A204.1 (cell line): ENCODE measurements around the gene PPCDC.

ENCODE experiments used
- FAIRE-seq: peaks from 2 replicates; lab custom pipeline; 2012; peaks lifted over from hg19 to GRCh38; lab: Jason Lieb, UNC

Gene PPCDC

GRCh38 chr15:75023181-75023871 lies at the start of gene PPCDC:
Gene PPCDC, plus strand, starts transcription at chr15:75023590. Its CDS starts 4,729 bp downstream, at chr15:75028319.
- peak; percentile 93 for FAIRE-seq

GRCh38 chr15:74976159-74976558 lies 47.2 kb upstream of the PPCDC start:
- no peak for FAIRE-seq

- no peak for FAIRE-seq
Observed at GRCh38 chr15:74977599-74977998, 45.8 kb upstream of the PPCDC start.

- FAIRE-seq, result no peak
Observed at GRCh38 chr15:74978077-74978476, 45.3 kb upstream of the PPCDC start.

GRCh38 chr15:74978503-74978902 lies 44.9 kb upstream of the PPCDC start:
- FAIRE-seq, result no peak

- no peak for FAIRE-seq
Observed at GRCh38 chr15:74982183-74982582, 41.2 kb upstream of the PPCDC start.

- no peak for FAIRE-seq
Observed at GRCh38 chr15:74983725-74984231, 39.6 kb upstream of the PPCDC start.

- no peak for FAIRE-seq
Observed at GRCh38 chr15:74988007-74988800, 35.2 kb upstream of the PPCDC start.

GRCh38 chr15:74989527-74989926 lies 33.9 kb upstream of the PPCDC start:
- no peak for FAIRE-seq

GRCh38 chr15:74992619-74993018 lies 30.8 kb upstream of the PPCDC start:
- FAIRE-seq, result no peak

GRCh38 chr15:74994236-74994635 lies 29.2 kb upstream of the PPCDC start:
- no peak for FAIRE-seq

GRCh38 chr15:74994685-74995084 lies 28.7 kb upstream of the PPCDC start:
- no peak for FAIRE-seq

GRCh38 chr15:74995182-74995778 lies 28.1 kb upstream of the PPCDC start, which contains the start of gene SCAMP5:
Gene SCAMP5, plus strand, starts transcription at chr15:74995563. Its CDS starts 16,277 bp downstream, at chr15:75011840.
- no peak for FAIRE-seq

GRCh38 chr15:74995779-74996765 lies 27.3 kb upstream of the PPCDC start:
- no peak for FAIRE-seq

- FAIRE-seq, result no peak
Observed at GRCh38 chr15:74997141-74997540, 26.2 kb upstream of the PPCDC start.

- no peak for FAIRE-seq
Observed at GRCh38 chr15:74997543-74997942, 25.8 kb upstream of the PPCDC start.

- no peak for FAIRE-seq
Observed at GRCh38 chr15:75001310-75001709, 22.1 kb upstream of the PPCDC start.

- FAIRE-seq, result no peak
Observed at GRCh38 chr15:75002398-75002797, 21.0 kb upstream of the PPCDC start.

- no peak for FAIRE-seq
Observed at GRCh38 chr15:75007216-75007615, 16.2 kb upstream of the PPCDC start.

GRCh38 chr15:75008221-75008625 lies 15.2 kb upstream of the PPCDC start:
- FAIRE-seq, result no peak

- FAIRE-seq, result no peak
Observed at GRCh38 chr15:75008629-75009326, 14.6 kb upstream of the PPCDC start.
